CD14-positive monocyte (primary cell): Measurements from ENCODE around the gene TMEM45A. TPM values are rescaled to one million over a fixed set of nuclear protein-coding genes. Genes with fewer than 3 reads are reported as not detected.

Experiments used
- DNase-seq, 3 donors: peaks; one replicate each; pipeline ENCODE4 v3.0.0-alpha.2; 2011 to 2022
- H2AFZ ChIP-seq: 2 replicates; pipeline ENCODE4 v1.6.0; 2012; ENCODE audit warnings: mild to moderate bottlenecking, low read depth, low read length, inconsistent platforms; ENCODE audit not compliant: insufficient read depth, poor library complexity, severe bottlenecking
- H3K27ac ChIP-seq, 2 donors: 1 replicate in 1 of 2; 2 replicates in 1 of 2; pipeline ENCODE4 v1.5.1; 2012 to 2013; ENCODE audit warnings: low read length in 2 of 2, control low read depth in 1 of 2, inconsistent platforms in 1 of 2, low read depth in 1 of 2, mild to moderate bottlenecking in 1 of 2
- H3K27me3 ChIP-seq, 2 donors: one replicate each; pipeline versions ENCODE4 v1.6.0 to v1.6.1; 2011 to 2013; ENCODE audit warnings: low read length in 2 of 2; ENCODE audit not compliant: control insufficient read depth in 2 of 2, insufficient read depth in 2 of 2
- H3K36me3 ChIP-seq, 2 donors: replicated peaks in 1 of 2; 1 replicate in 1 of 2; 2 replicates in 1 of 2; pipeline versions ENCODE4 v1.5.1 to v1.6.1; 2012 to 2013; ENCODE audit warnings: low read length in 2 of 2, control low read depth in 1 of 2, inconsistent platforms in 1 of 2, mild to moderate bottlenecking in 1 of 2; ENCODE audit not compliant: insufficient read depth in 2 of 2, control insufficient read depth in 1 of 2
- H3K4me1 ChIP-seq, 2 donors: 1 replicate in 1 of 2; 2 replicates in 1 of 2; pipeline versions ENCODE4 v1.5.1 to v1.6.1; 2012 to 2013; ENCODE audit warnings: low read length in 2 of 2, control low read depth in 1 of 2, inconsistent platforms in 1 of 2, mild to moderate bottlenecking in 1 of 2, moderate library complexity in 1 of 2; ENCODE audit not compliant: insufficient read depth in 2 of 2, control insufficient read depth in 1 of 2
- H3K4me2 ChIP-seq: replicated peaks from 2 replicates; pipeline ENCODE3; 2012; ENCODE audit warnings: low read length, moderate library complexity, mild to moderate bottlenecking; ENCODE audit not compliant: poor library complexity, severe bottlenecking; ENCODE audit errors: extremely low read depth
- H3K4me3 ChIP-seq, 3 experiments: fragments of 200-600 bp in 1 of 3; sonication (generic) in 1 of 3; replicated peaks in 1 of 3; 1 replicate in 2 of 3; 2 replicates in 1 of 3; pipeline ENCODE4 v1.5.1; 2011 to 2013; ENCODE audit warnings: low read length in 3 of 3, mild to moderate bottlenecking in 3 of 3, control low read depth in 2 of 3, low read depth in 2 of 3, inconsistent platforms in 1 of 3, moderate library complexity in 1 of 3
- H3K79me2 ChIP-seq: 2 replicates; pipeline ENCODE4 v1.6.0; 2012; ENCODE audit warnings: mild to moderate bottlenecking, control low read depth, inconsistent platforms, low read length, moderate library complexity; ENCODE audit not compliant: insufficient read depth
- H3K9ac ChIP-seq: 2 replicates; pipeline ENCODE4 v1.6.0; 2017; ENCODE audit warnings: low read length, mild to moderate bottlenecking; ENCODE audit not compliant: insufficient read depth, poor library complexity, severe bottlenecking
- H3K9me3 ChIP-seq, 2 donors: replicated peaks in 1 of 2; 1 replicate in 1 of 2; 2 replicates in 1 of 2; pipeline versions ENCODE4 v1.5.1 to v1.6.1; 2012 to 2013; ENCODE audit warnings: low read length in 2 of 2, control low read depth in 1 of 2; ENCODE audit not compliant: control insufficient read depth in 1 of 2, insufficient read depth in 1 of 2
- H4K20me1 ChIP-seq: 2 replicates; pipeline ENCODE4 v1.6.0; 2012; ENCODE audit warnings: mild to moderate bottlenecking, low read length, control low read depth, moderate library complexity; ENCODE audit not compliant: insufficient read depth
- H3K27ac Mint-ChIP-seq, 7 donors: one replicate each; pipeline ENCODE4 v1.8.0; 2020; ENCODE audit warnings: mild to moderate bottlenecking in 7 of 7, mixed read lengths in 7 of 7, moderate library complexity in 6 of 7, inconsistent platforms in 2 of 7
- H3K27me3 Mint-ChIP-seq, 3 donors: one replicate each; pipeline ENCODE4 v1.8.0; 2021 to 2022; ENCODE audit warnings: low read depth in 3 of 3, mild to moderate bottlenecking in 3 of 3, mixed read lengths in 3 of 3, moderate library complexity in 3 of 3, inconsistent platforms in 1 of 3
- H3K36me3 Mint-ChIP-seq, 2 donors: one replicate each; pipeline ENCODE4 v1.8.0; 2020; ENCODE audit warnings: mixed read lengths in 2 of 2, inconsistent platforms in 1 of 2, mild to moderate bottlenecking in 1 of 2
- H3K4me1 Mint-ChIP-seq: one replicate; pipeline ENCODE4 v1.8.0; 2020; ENCODE audit warnings: mild to moderate bottlenecking, mixed read lengths
- H3K4me3 Mint-ChIP-seq, 2 donors: one replicate each; pipeline ENCODE4 v1.8.0; 2020; ENCODE audit warnings: mild to moderate bottlenecking in 2 of 2, mixed read lengths in 2 of 2, moderate library complexity in 1 of 2
- H3K9me3 Mint-ChIP-seq, 7 donors: one replicate each; pipeline ENCODE4 v1.8.0; 2020 to 2022; ENCODE audit warnings: mixed read lengths in 7 of 7, mild to moderate bottlenecking in 6 of 7, moderate library complexity in 6 of 7, inconsistent platforms in 2 of 7
- CTCF ChIP-seq: fragments of 200-600 bp; IDR thresholded peaks from one replicate; pipeline ENCODE4 v1.8.0; 2022; ENCODE audit warnings: antibody characterized with exemption, mild to moderate bottlenecking
- WGBS: methylation state at CpG from one replicate; pipeline ENCODE4 v1.1.5; 2013; ENCODE audit warnings: missing lambda C conversion rate; ENCODE audit not compliant: insufficient coverage; 5-methylcytosine and 5-hydroxymethylcytosine counted together
- intact Hi-C, 2 donors: fragments of 100-400 bp; cut with micrococcal nuclease; formaldehyde crosslinking; loops; one replicate each; pipeline versions ENCODE4 v1.15.0 to v1.15.1; 2023
- polyA plus RNA-seq, 3 donors: library from polyadenylated mRNA; depleted of rRNA in 1 of 3; unstranded in 2 of 3; stranded (reverse) in 1 of 3; fragments of 300-500 nt in 2 of 3; fragments of >200 nt in 1 of 3; fragmentation: Illumina TruSeq in 2 of 3; gene quantifications; 1 replicate in 2 of 3; 2 replicates in 1 of 3; pipeline ENCODE4 v1.2.3, GENCODE V29; 2012 to 2021

Gene TMEM45A
- polyA plus RNA-seq, 3 donors, result 0.03 to 1.5 (median 0.97) TPM

- Mint-ChIP-seq H3K36me3 (no peaks in the 10 kb centered on the region), H3K27me3 (peaks cover 0 to 2% (median 0%) of the 10 kb centered on the region in 3 donors), H3K9me3 (peaks cover 0 to 2% (median 0%) of the 10 kb centered on the region in 7 donors), H3K4me1 (peaks cover 6% of the 10 kb centered on the region), H3K27ac (no peak overlapping the region), H3K4me3 (no peak overlapping the region)
- TF ChIP-seq CTCF, result no peak
- Histone ChIP-seq H3K9ac (no peak overlapping the region), H4K20me1 (no peaks in the 10 kb centered on the region), H3K27ac (no peak overlapping the region), H2AFZ (peak overlapping the region; percentile 41), H3K9me3 (no peaks in the 10 kb centered on the region), H3K4me1 (no peaks in the 10 kb centered on the region), H3K79me2 (no peaks in the 10 kb centered on the region), H3K4me3 (no peak overlapping the region), H3K27me3 (no peaks in the 10 kb centered on the region), H3K36me3 (no peaks in the 10 kb centered on the region), H3K4me2 (no peak overlapping the region)
- intact Hi-C loops, result no loop called here
- WGBS, result no CpG with 5 or more reads among the region's 2 CpGs
- no peak for DNase-seq
Measured at GRCh38 chr3:100548053-100548452, 55.6 kb downstream of the TMEM45A start.

GRCh38 chr3:100553618-100554372 lies 61.4 kb downstream of the TMEM45A start:
- Histone ChIP-seq H4K20me1 (no peaks in the 10 kb centered on the region), H3K9ac (no peak overlapping the region), H3K4me3 (no peak overlapping the region), H2AFZ (no peak overlapping the region), H3K36me3 (no peaks in the 10 kb centered on the region), H3K27me3 (no peaks in the 10 kb centered on the region), H3K27ac (no peak overlapping the region), H3K4me2 (no peak overlapping the region), H3K4me1 (peaks cover 10 to 12% of the 10 kb centered on the region in 2 donors), H3K79me2 (no peaks in the 10 kb centered on the region), H3K9me3 (peaks cover 0 to 4% of the 10 kb centered on the region in 2 donors)
- 86% methylated on average over 1 of the region's 3 CpGs for WGBS
- no peak overlapping the region for H3K4me3 Mint-ChIP-seq
- H3K36me3 Mint-ChIP-seq, result peaks cover 0 to 5% of the 10 kb centered on the region in 2 donors
- H3K27me3 Mint-ChIP-seq, result peaks cover 0 to 2% (median 1%) of the 10 kb centered on the region in 3 donors
- intact Hi-C loops, result no loop called here
- DNase-seq, result no peak
- H3K9me3 Mint-ChIP-seq, result peaks cover 0 to 10% (median 5%) of the 10 kb centered on the region in 7 donors
- H3K27ac Mint-ChIP-seq, result no peak overlapping the region
- peaks cover 13% of the 10 kb centered on the region for H3K4me1 Mint-ChIP-seq
- TF ChIP-seq CTCF, result no peak
